CD14-positive monocyte (primary cell): ENCODE results near the gene TPMT. TPM values are rescaled to one million over a fixed set of nuclear protein-coding genes. Genes with fewer than 3 reads are reported as not detected.

Source experiments
- DNase-seq, 3 donors: peaks; one replicate each; pipeline ENCODE4 v3.0.0-alpha.2; 2011 to 2022
- H2AFZ ChIP-seq: 2 replicates; pipeline ENCODE4 v1.6.0; 2012; ENCODE audit warnings: mild to moderate bottlenecking, low read depth, low read length, inconsistent platforms; ENCODE audit not compliant: insufficient read depth, poor library complexity, severe bottlenecking
- H3K27ac ChIP-seq, 2 donors: 1 replicate in 1 of 2; 2 replicates in 1 of 2; pipeline ENCODE4 v1.5.1; 2012 to 2013; ENCODE audit warnings: low read length in 2 of 2, control low read depth in 1 of 2, inconsistent platforms in 1 of 2, low read depth in 1 of 2, mild to moderate bottlenecking in 1 of 2
- H3K27me3 ChIP-seq, 2 donors: one replicate each; pipeline versions ENCODE4 v1.6.0 to v1.6.1; 2011 to 2013; ENCODE audit warnings: low read length in 2 of 2; ENCODE audit not compliant: control insufficient read depth in 2 of 2, insufficient read depth in 2 of 2
- H3K36me3 ChIP-seq, 2 donors: replicated peaks in 1 of 2; 1 replicate in 1 of 2; 2 replicates in 1 of 2; pipeline versions ENCODE4 v1.5.1 to v1.6.1; 2012 to 2013; ENCODE audit warnings: low read length in 2 of 2, control low read depth in 1 of 2, inconsistent platforms in 1 of 2, mild to moderate bottlenecking in 1 of 2; ENCODE audit not compliant: insufficient read depth in 2 of 2, control insufficient read depth in 1 of 2
- H3K4me1 ChIP-seq, 2 donors: 1 replicate in 1 of 2; 2 replicates in 1 of 2; pipeline versions ENCODE4 v1.5.1 to v1.6.1; 2012 to 2013; ENCODE audit warnings: low read length in 2 of 2, control low read depth in 1 of 2, inconsistent platforms in 1 of 2, mild to moderate bottlenecking in 1 of 2, moderate library complexity in 1 of 2; ENCODE audit not compliant: insufficient read depth in 2 of 2, control insufficient read depth in 1 of 2
- H3K4me2 ChIP-seq: replicated peaks from 2 replicates; pipeline ENCODE3; 2012; ENCODE audit warnings: low read length, moderate library complexity, mild to moderate bottlenecking; ENCODE audit not compliant: poor library complexity, severe bottlenecking; ENCODE audit errors: extremely low read depth
- H3K4me3 ChIP-seq, 3 experiments: fragments of 200-600 bp in 1 of 3; sonication (generic) in 1 of 3; replicated peaks in 1 of 3; 1 replicate in 2 of 3; 2 replicates in 1 of 3; pipeline ENCODE4 v1.5.1; 2011 to 2013; ENCODE audit warnings: low read length in 3 of 3, mild to moderate bottlenecking in 3 of 3, control low read depth in 2 of 3, low read depth in 2 of 3, inconsistent platforms in 1 of 3, moderate library complexity in 1 of 3
- H3K79me2 ChIP-seq: 2 replicates; pipeline ENCODE4 v1.6.0; 2012; ENCODE audit warnings: mild to moderate bottlenecking, control low read depth, inconsistent platforms, low read length, moderate library complexity; ENCODE audit not compliant: insufficient read depth
- H3K9ac ChIP-seq: 2 replicates; pipeline ENCODE4 v1.6.0; 2017; ENCODE audit warnings: low read length, mild to moderate bottlenecking; ENCODE audit not compliant: insufficient read depth, poor library complexity, severe bottlenecking
- H3K9me3 ChIP-seq, 2 donors: replicated peaks in 1 of 2; 1 replicate in 1 of 2; 2 replicates in 1 of 2; pipeline versions ENCODE4 v1.5.1 to v1.6.1; 2012 to 2013; ENCODE audit warnings: low read length in 2 of 2, control low read depth in 1 of 2; ENCODE audit not compliant: control insufficient read depth in 1 of 2, insufficient read depth in 1 of 2
- H4K20me1 ChIP-seq: 2 replicates; pipeline ENCODE4 v1.6.0; 2012; ENCODE audit warnings: mild to moderate bottlenecking, low read length, control low read depth, moderate library complexity; ENCODE audit not compliant: insufficient read depth
- H3K27ac Mint-ChIP-seq, 7 donors: one replicate each; pipeline ENCODE4 v1.8.0; 2020; ENCODE audit warnings: mild to moderate bottlenecking in 7 of 7, mixed read lengths in 7 of 7, moderate library complexity in 6 of 7, inconsistent platforms in 2 of 7
- H3K27me3 Mint-ChIP-seq, 3 donors: one replicate each; pipeline ENCODE4 v1.8.0; 2021 to 2022; ENCODE audit warnings: low read depth in 3 of 3, mild to moderate bottlenecking in 3 of 3, mixed read lengths in 3 of 3, moderate library complexity in 3 of 3, inconsistent platforms in 1 of 3
- H3K36me3 Mint-ChIP-seq, 2 donors: one replicate each; pipeline ENCODE4 v1.8.0; 2020; ENCODE audit warnings: mixed read lengths in 2 of 2, inconsistent platforms in 1 of 2, mild to moderate bottlenecking in 1 of 2
- H3K4me1 Mint-ChIP-seq: one replicate; pipeline ENCODE4 v1.8.0; 2020; ENCODE audit warnings: mild to moderate bottlenecking, mixed read lengths
- H3K4me3 Mint-ChIP-seq, 2 donors: one replicate each; pipeline ENCODE4 v1.8.0; 2020; ENCODE audit warnings: mild to moderate bottlenecking in 2 of 2, mixed read lengths in 2 of 2, moderate library complexity in 1 of 2
- H3K9me3 Mint-ChIP-seq, 7 donors: one replicate each; pipeline ENCODE4 v1.8.0; 2020 to 2022; ENCODE audit warnings: mixed read lengths in 7 of 7, mild to moderate bottlenecking in 6 of 7, moderate library complexity in 6 of 7, inconsistent platforms in 2 of 7
- CTCF ChIP-seq: fragments of 200-600 bp; IDR thresholded peaks from one replicate; pipeline ENCODE4 v1.8.0; 2022; ENCODE audit warnings: antibody characterized with exemption, mild to moderate bottlenecking
- WGBS: methylation state at CpG from one replicate; pipeline ENCODE4 v1.1.5; 2013; ENCODE audit warnings: missing lambda C conversion rate; ENCODE audit not compliant: insufficient coverage; 5-methylcytosine and 5-hydroxymethylcytosine counted together
- intact Hi-C, 2 donors: fragments of 100-400 bp; cut with micrococcal nuclease; formaldehyde crosslinking; loops; one replicate each; pipeline versions ENCODE4 v1.15.0 to v1.15.1; 2023
- polyA plus RNA-seq, 3 donors: library from polyadenylated mRNA; depleted of rRNA in 1 of 3; unstranded in 2 of 3; stranded (reverse) in 1 of 3; fragments of 300-500 nt in 2 of 3; fragments of >200 nt in 1 of 3; fragmentation: Illumina TruSeq in 2 of 3; gene quantifications; 1 replicate in 2 of 3; 2 replicates in 1 of 3; pipeline ENCODE4 v1.2.3, GENCODE V29; 2012 to 2021

Gene TPMT
- polyA plus RNA-seq, 3 donors, result 10.5 to 33.1 (median 27.5) TPM

- no peak overlapping the region for H3K4me3 ChIP-seq
- no peaks in the 10 kb centered on the region for H3K9me3 ChIP-seq
- H3K27me3 Mint-ChIP-seq, result no peaks in the 10 kb centered on the region
- H3K79me2 ChIP-seq, result peaks cover 11% of the 10 kb centered on the region
- H3K4me2 ChIP-seq, result no peak overlapping the region
- H3K9ac ChIP-seq, result no peak overlapping the region
- intact Hi-C loops, result loop anchor here in 1 of 2 donors (5.0 to 10.0 kb wide), 2 partner anchors 35 to 147 kb away; no protein-coding TSS in a partner anchor
- over 99% methylated on average over 10 of the region's 10 CpGs for WGBS
- H3K9me3 Mint-ChIP-seq, result peaks cover 0 to 3% (median 0%) of the 10 kb centered on the region in 7 donors
- H3K4me1 Mint-ChIP-seq, result peaks cover 25% of the 10 kb centered on the region
- H3K4me1 ChIP-seq, result peaks cover 18 to 26% of the 10 kb centered on the region in 2 donors
- no peak overlapping the region for H3K4me3 Mint-ChIP-seq
- H4K20me1 ChIP-seq, result no peaks in the 10 kb centered on the region
- H3K36me3 Mint-ChIP-seq, result peaks cover 72 to 90% of the 10 kb centered on the region in 2 donors
- H3K36me3 ChIP-seq, result peaks cover 44 to 81% of the 10 kb centered on the region in 2 donors
- no peak for DNase-seq
- no peaks in the 10 kb centered on the region for H3K27me3 ChIP-seq
- H3K27ac ChIP-seq, result peak overlapping the region in 1 of 2 donors; percentile 93
- H3K27ac Mint-ChIP-seq, result peak overlapping the region in 6 of 7 donors; percentile 9 to 96 (median 67)
- no peak overlapping the region for H2AFZ ChIP-seq
- no peak for TF ChIP-seq CTCF
These were observed 32.8 kb upstream of the TPMT start for GRCh38 chr6:18187701-18188100.

GRCh38 chr6:18186540-18187250 is 31.8 kb upstream of the TPMT start:
- H3K27me3 ChIP-seq, result no peaks in the 10 kb centered on the region
- H3K4me3 ChIP-seq, result peak overlapping the region in 1 of 3 experiments; percentile 11
- H3K79me2 ChIP-seq, result peaks cover 20% of the 10 kb centered on the region
- peaks cover 42 to 80% of the 10 kb centered on the region in 2 donors for H3K36me3 ChIP-seq
- H3K27ac ChIP-seq, result peak overlapping the region; percentile 77 to 93
- no peaks in the 10 kb centered on the region for H4K20me1 ChIP-seq
- DNase-seq, result peak; percentile 76 to 91 (median 77)
- intact Hi-C loops, result loop anchor here in 1 of 2 donors (5.0 to 10.0 kb wide), 2 partner anchors 34 to 148 kb away; no protein-coding TSS in a partner anchor
- 33% methylated on average over 3 of the region's 4 CpGs for WGBS
- no peaks in the 10 kb centered on the region for H3K9me3 ChIP-seq
- H3K27me3 Mint-ChIP-seq, result no peaks in the 10 kb centered on the region
- H2AFZ ChIP-seq, result no peak overlapping the region
- H3K36me3 Mint-ChIP-seq, result peaks cover 75 to 90% of the 10 kb centered on the region in 2 donors
- H3K4me1 Mint-ChIP-seq, result peaks cover 30% of the 10 kb centered on the region
- no peak overlapping the region for H3K4me3 Mint-ChIP-seq
- H3K4me1 ChIP-seq, result peaks cover 21 to 29% of the 10 kb centered on the region in 2 donors
- TF ChIP-seq CTCF, result no peak
- peaks cover 0 to 3% (median 0%) of the 10 kb centered on the region in 7 donors for H3K9me3 Mint-ChIP-seq
- H3K9ac ChIP-seq, result peak overlapping the region; percentile 59
- H3K4me2 ChIP-seq, result no peak overlapping the region
- H3K27ac Mint-ChIP-seq, result peak overlapping the region; percentile 84 to 96 (median 95)
